ENCODE data around the gene DPYSL5. TPM values are rescaled to one million over a fixed set of nuclear protein-coding genes. Genes with fewer than 3 reads are reported as not detected.
A peak's percentile ranks its signal among the peaks of the same experiment; 100 is the strongest.

The DPYSL5 gene
- total RNA-seq, 2 donors from 2014 or later = 3.1 to 3.5 TPM

DNA sequence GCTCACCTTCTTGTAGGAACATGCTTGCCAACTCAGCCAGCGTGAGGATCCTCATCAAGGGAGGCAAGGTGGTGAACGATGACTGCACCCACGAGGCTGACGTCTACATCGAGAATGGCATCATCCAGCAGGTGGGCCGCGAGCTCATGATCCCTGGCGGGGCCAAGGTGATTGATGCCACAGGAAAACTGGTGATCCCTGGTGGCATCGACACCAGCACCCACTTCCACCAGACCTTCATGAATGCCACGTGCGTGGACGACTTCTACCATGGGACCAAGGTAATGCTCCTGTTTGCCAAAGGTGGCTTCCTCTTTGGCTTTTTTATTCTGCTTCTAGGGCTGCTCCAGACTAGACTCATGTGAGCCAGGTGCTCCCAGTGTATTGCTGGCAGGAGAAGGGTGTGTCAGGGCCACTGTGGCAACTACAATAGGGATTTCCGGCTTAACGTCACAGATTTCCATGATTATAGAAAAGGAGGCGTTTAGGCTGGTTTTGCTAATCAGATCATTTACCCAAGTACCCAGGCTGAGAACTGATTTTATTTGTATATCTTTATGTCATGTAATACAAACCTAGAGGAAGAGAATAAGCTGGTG lies 50.6 kb downstream of the DPYSL5 start:
- Mint-ChIP-seq H3K4me3 (no peak overlapping the region), H3K4me1 (peaks cover 21% of the 10 kb centered on the region), H3K36me3 (ENCODE audit: low read depth) (no peaks in the 10 kb centered on the region), H3K27me3 (ENCODE audit: insufficient read depth) (peaks cover 10% of the 10 kb centered on the region), H3K9me3 (no peaks in the 10 kb centered on the region), H3K27ac (no peak overlapping the region)
- Histone ChIP-seq H3K27ac (ENCODE audit: low read depth, low read length) (no peak overlapping the region), H3K4me1 (ENCODE audit: control insufficient read depth, insufficient read depth, low read length) (no peaks in the 10 kb centered on the region), H3K4me3 (ENCODE audit: low read length) (no peak overlapping the region), H3K36me3 (ENCODE audit: control insufficient read depth, insufficient read depth, low read length) (no peaks in the 10 kb centered on the region), H3K9ac (ENCODE audit: extremely low read depth, low read length, poor library complexity, severe bottlenecking) (no peak overlapping the region), H3K9me3 (ENCODE audit: control insufficient read depth, low read length) (peaks cover 6% of the 10 kb centered on the region), H3K27me3 (ENCODE audit: control insufficient read depth, insufficient read depth, low read length, poor library complexity, severe bottlenecking) (no peaks in the 10 kb centered on the region)
- WGBS, 2 experiments (ENCODE audit: insufficient coverage in 1 of 2, insufficient read length in 1 of 2) = 95 to 96% methylated on average over 12 to 15 of the region's 15 CpGs
- DNase-seq = peak; percentile 30
- TF ChIP-seq, protein P1, sequence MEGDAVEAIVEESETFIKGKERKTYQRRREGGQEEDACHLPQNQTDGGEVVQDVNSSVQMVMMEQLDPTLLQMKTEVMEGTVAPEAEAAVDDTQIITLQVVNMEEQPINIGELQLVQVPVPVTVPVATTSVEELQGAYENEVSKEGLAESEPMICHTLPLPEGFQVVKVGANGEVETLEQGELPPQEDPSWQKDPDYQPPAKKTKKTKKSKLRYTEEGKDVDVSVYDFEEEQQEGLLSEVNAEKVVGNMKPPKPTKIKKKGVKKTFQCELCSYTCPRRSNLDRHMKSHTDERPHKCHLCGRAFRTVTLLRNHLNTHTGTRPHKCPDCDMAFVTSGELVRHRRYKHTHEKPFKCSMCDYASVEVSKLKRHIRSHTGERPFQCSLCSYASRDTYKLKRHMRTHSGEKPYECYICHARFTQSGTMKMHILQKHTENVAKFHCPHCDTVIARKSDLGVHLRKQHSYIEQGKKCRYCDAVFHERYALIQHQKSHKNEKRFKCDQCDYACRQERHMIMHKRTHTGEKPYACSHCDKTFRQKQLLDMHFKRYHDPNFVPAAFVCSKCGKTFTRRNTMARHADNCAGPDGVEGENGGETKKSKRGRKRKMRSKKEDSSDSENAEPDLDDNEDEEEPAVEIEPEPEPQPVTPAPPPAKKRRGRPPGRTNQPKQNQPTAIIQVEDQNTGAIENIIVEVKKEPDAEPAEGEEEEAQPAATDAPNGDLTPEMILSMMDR (conservative IDR thresholded peaks at IDR 0.05) = no peak

DNA sequence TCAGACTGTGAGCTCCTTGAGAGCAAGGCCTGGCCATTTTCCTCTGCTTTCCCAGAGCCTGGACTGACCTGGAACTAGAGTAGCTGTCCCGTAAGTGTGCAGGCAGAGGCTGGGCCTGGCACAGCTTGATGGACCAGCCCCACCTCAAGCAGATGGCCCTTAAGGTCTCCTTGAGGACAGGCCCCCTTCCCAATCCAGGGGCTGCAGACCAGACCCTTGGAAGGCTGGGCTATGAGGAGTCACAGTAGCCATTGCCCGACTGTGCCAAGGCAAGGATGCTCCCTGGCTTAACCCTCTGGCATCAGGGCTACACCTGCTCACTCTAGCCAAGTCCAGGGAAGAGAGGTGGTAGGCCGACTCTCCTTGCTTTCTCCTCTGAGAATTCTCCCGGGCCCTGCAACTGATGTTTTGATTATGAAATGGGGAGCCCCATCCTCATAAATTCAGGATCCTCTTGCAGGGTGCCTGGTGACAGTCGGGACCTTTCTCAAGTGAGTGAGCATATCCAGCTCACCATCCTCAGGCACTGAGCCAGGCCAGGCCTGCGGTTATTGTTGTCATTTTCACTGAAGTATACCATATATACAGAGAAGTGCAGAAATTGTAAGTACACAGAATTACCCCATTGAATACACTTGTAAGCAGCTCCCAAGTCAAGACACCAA lies 51.7 kb downstream of the DPYSL5 start:
- TF ChIP-seq, protein P1 (conservative IDR thresholded peaks at IDR 0.05) = no peak
- Histone ChIP-seq H3K4me1 (ENCODE audit: control insufficient read depth, insufficient read depth, low read length) (no peaks in the 10 kb centered on the region), H3K36me3 (ENCODE audit: control insufficient read depth, insufficient read depth, low read length) (no peaks in the 10 kb centered on the region), H3K9ac (ENCODE audit: extremely low read depth, low read length, poor library complexity, severe bottlenecking) (no peak overlapping the region), H3K4me3 (ENCODE audit: low read length) (no peak overlapping the region), H3K27me3 (ENCODE audit: control insufficient read depth, insufficient read depth, low read length, poor library complexity, severe bottlenecking) (no peaks in the 10 kb centered on the region), H3K27ac (ENCODE audit: low read depth, low read length) (no peak overlapping the region), H3K9me3 (ENCODE audit: control insufficient read depth, low read length) (peaks cover 6% of the 10 kb centered on the region)
- 86 to 100% methylated on average over 5 to 6 of the region's 6 CpGs for WGBS, 2 experiments (ENCODE audit: insufficient coverage in 1 of 2, insufficient read length in 1 of 2)
- H3K27ac Mint-ChIP-seq = no peak overlapping the region
- no peaks in the 10 kb centered on the region for H3K36me3 Mint-ChIP-seq (ENCODE audit: low read depth)
- H3K27me3 Mint-ChIP-seq (ENCODE audit: insufficient read depth) = peaks cover 11% of the 10 kb centered on the region
- no peak overlapping the region for H3K4me3 Mint-ChIP-seq
- H3K9me3 Mint-ChIP-seq = no peaks in the 10 kb centered on the region
- H3K4me1 Mint-ChIP-seq = peaks cover 21% of the 10 kb centered on the region
- peak; percentile 27 for DNase-seq

DNA sequence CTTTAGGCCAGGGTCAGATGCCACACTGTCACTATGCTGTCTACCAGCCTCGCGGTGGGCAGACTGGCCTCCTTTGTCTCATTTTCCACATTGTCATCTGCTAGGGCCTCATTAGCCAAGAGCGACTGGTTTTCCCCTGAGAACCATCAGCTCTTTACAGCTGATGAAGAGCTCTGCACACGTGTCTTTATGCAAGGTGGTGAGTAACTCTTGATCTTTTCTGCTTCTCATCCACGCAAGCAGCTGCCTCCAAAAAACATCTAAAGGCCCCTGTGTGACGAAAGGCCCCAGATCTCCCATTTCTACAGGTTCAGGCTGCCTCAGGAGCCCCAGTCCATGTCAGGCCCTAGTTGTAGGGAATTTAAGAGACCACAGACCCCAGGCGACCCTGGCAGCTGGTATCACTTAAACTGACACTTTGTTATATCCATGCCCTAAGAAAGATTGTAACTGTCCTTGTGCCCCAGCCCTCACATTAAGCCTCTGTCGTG lies 52.9 kb downstream of the DPYSL5 start:
- Mint-ChIP-seq H3K27ac (no peak overlapping the region), H3K36me3 (ENCODE audit: low read depth) (no peaks in the 10 kb centered on the region)
- H3K27me3 ChIP-seq (ENCODE audit: control insufficient read depth, insufficient read depth, low read length, poor library complexity, severe bottlenecking) = no peaks in the 10 kb centered on the region

More for the DNA sequence above, 52.9 kb downstream of the DPYSL5 start:
- H3K36me3 ChIP-seq (ENCODE audit: control insufficient read depth, insufficient read depth, low read length) = no peaks in the 10 kb centered on the region
- no peak overlapping the region for H3K4me3 ChIP-seq (ENCODE audit: low read length)
- TF ChIP-seq, protein P1 (conservative IDR thresholded peaks at IDR 0.05) = no peak
- no peak overlapping the region for H3K9ac ChIP-seq (ENCODE audit: extremely low read depth, low read length, poor library complexity, severe bottlenecking)
- WGBS, 2 experiments (ENCODE audit: insufficient coverage in 1 of 2, insufficient read length in 1 of 2) = 76 to 80% methylated on average over 2 to 8 of the region's 8 CpGs
- Mint-ChIP-seq H3K9me3 (no peaks in the 10 kb centered on the region), H3K4me1 (peaks cover 21% of the 10 kb centered on the region), H3K4me3 (no peak overlapping the region), H3K27me3 (ENCODE audit: insufficient read depth) (peaks cover 14% of the 10 kb centered on the region)
- peak; percentile 35 for DNase-seq
- H3K9me3 ChIP-seq (ENCODE audit: control insufficient read depth, low read length) = no peaks in the 10 kb centered on the region
- no peaks in the 10 kb centered on the region for H3K4me1 ChIP-seq (ENCODE audit: control insufficient read depth, insufficient read depth, low read length)
- peak overlapping the region; percentile 90 for H3K27ac ChIP-seq (ENCODE audit: low read depth, low read length)
